ENCODE measurements around the gene CLDN15. TPM values are rescaled to one million over a fixed set of nuclear protein-coding genes. Genes with fewer than 3 reads are reported as not detected.
"Not testable (repeated sequence)": the region's sequence is repeated elsewhere in the genome, so short reads cannot be mapped to it uniquely, and the experiment has no call there.

The CLDN15 gene
- total and polyA plus RNA-seq, 2 donors (not counting 1 experiment from before 2014, with no cell fraction given) = 1.6 to 3.1 TPM

- no peaks in the 10 kb centered on the region for H3K9me3 ChIP-seq (ENCODE audit: control insufficient read depth, insufficient read depth, low read depth, low read length)
- H3K36me3 ChIP-seq (ENCODE audit: control insufficient read depth, insufficient read depth, low read length) = peaks cover 17% of the 10 kb centered on the region
- no peak for DNase-seq (ENCODE audit: low read depth in 2 of 2)
- H2AFZ ChIP-seq (ENCODE audit: low read length) = no peak overlapping the region
- H3K79me2 ChIP-seq (ENCODE audit: control insufficient read depth, insufficient read depth, low read length) = no peaks in the 10 kb centered on the region
- H3K27me3 ChIP-seq (ENCODE audit: control insufficient read depth, insufficient read depth, low read length) = peaks cover 8% of the 10 kb centered on the region
- H3K4me1 ChIP-seq (ENCODE audit: control insufficient read depth, extremely low read depth, insufficient read depth, low read length) = no peaks in the 10 kb centered on the region
- no peak overlapping the region for H3K27ac ChIP-seq (ENCODE audit: insufficient read depth, low read length)
- H3K9ac ChIP-seq (ENCODE audit: insufficient read depth, low read length) = no peak overlapping the region
- no peak overlapping the region for H3K4me3 ChIP-seq (replicated peaks in 1 of 4; ENCODE audit: control extremely low read depth in 1 of 4, insufficient read depth in 1 of 4, low read depth in 3 of 4, low read length in 4 of 4)
- TF ChIP-seq EZH2 (IDR thresholded peaks at IDR 0.05; ENCODE audit: low read length, missing control alignments) = no peak
- TF ChIP-seq CTCF (conservative IDR thresholded peaks at IDR 0.05 in 1 of 2, IDR thresholded peaks at IDR 0.05 in 1 of 2; ENCODE audit: low read depth in 1 of 2, low read length in 2 of 2) = no peak
- H4K20me1 ChIP-seq (ENCODE audit: control insufficient read depth, extremely low read depth, insufficient read depth, low read length) = no peaks in the 10 kb centered on the region
- H3K4me2 ChIP-seq (ENCODE audit: extremely low read depth, insufficient read depth, low read length) = no peak overlapping the region
Measured at GRCh38 chr7:101207459-101207858, 30.1 kb downstream of the CLDN15 start.

- no peak overlapping the region for H3K27ac ChIP-seq (ENCODE audit: insufficient read depth, low read length)
- H4K20me1 ChIP-seq (ENCODE audit: control insufficient read depth, extremely low read depth, insufficient read depth, low read length) = no peaks in the 10 kb centered on the region
- peaks cover 14% of the 10 kb centered on the region for H3K36me3 ChIP-seq (ENCODE audit: control insufficient read depth, insufficient read depth, low read length)
- no peaks in the 10 kb centered on the region for H3K79me2 ChIP-seq (ENCODE audit: control insufficient read depth, insufficient read depth, low read length)
- no peak for TF ChIP-seq CTCF (conservative IDR thresholded peaks at IDR 0.05 in 1 of 2, IDR thresholded peaks at IDR 0.05 in 1 of 2; ENCODE audit: low read depth in 1 of 2, low read length in 2 of 2)
- TF ChIP-seq EZH2 (IDR thresholded peaks at IDR 0.05; ENCODE audit: low read length, missing control alignments) = no peak
- no peak for DNase-seq (ENCODE audit: low read depth in 2 of 2)
- peaks cover 16% of the 10 kb centered on the region for H3K27me3 ChIP-seq (ENCODE audit: control insufficient read depth, insufficient read depth, low read length)
- H3K4me3 ChIP-seq (replicated peaks in 1 of 4; ENCODE audit: control extremely low read depth in 1 of 4, insufficient read depth in 1 of 4, low read depth in 3 of 4, low read length in 4 of 4) = no peak overlapping the region
- H3K4me1 ChIP-seq (ENCODE audit: control insufficient read depth, extremely low read depth, insufficient read depth, low read length) = peaks cover 2% of the 10 kb centered on the region
- no peak overlapping the region for H2AFZ ChIP-seq (ENCODE audit: low read length)
- no peak overlapping the region for H3K9ac ChIP-seq (ENCODE audit: insufficient read depth, low read length)
- H3K9me3 ChIP-seq (ENCODE audit: control insufficient read depth, insufficient read depth, low read depth, low read length) = no peaks in the 10 kb centered on the region
- H3K4me2 ChIP-seq (ENCODE audit: extremely low read depth, insufficient read depth, low read length) = no peak overlapping the region
Measured at GRCh38 chr7:101206665-101207042, 30.9 kb downstream of the CLDN15 start.

- Histone ChIP-seq H3K4me2 (ENCODE audit: extremely low read depth, insufficient read depth, low read length) (no peak overlapping the region), H3K4me3 (replicated peaks in 1 of 4; ENCODE audit: control extremely low read depth in 1 of 4, insufficient read depth in 1 of 4, low read depth in 3 of 4, low read length in 4 of 4) (no peak overlapping the region), H3K79me2 (ENCODE audit: control insufficient read depth, insufficient read depth, low read length) (no peaks in the 10 kb centered on the region), H2AFZ (ENCODE audit: low read length) (no peak overlapping the region), H3K36me3 (ENCODE audit: control insufficient read depth, insufficient read depth, low read length) (peaks cover 12% of the 10 kb centered on the region), H3K9ac (ENCODE audit: insufficient read depth, low read length) (no peak overlapping the region), H3K27me3 (ENCODE audit: control insufficient read depth, insufficient read depth, low read length) (peaks cover 19% of the 10 kb centered on the region), H3K27ac (ENCODE audit: insufficient read depth, low read length) (no peak overlapping the region), H3K4me1 (ENCODE audit: control insufficient read depth, extremely low read depth, insufficient read depth, low read length) (peaks cover 2% of the 10 kb centered on the region), H4K20me1 (ENCODE audit: control insufficient read depth, extremely low read depth, insufficient read depth, low read length) (no peaks in the 10 kb centered on the region), H3K9me3 (ENCODE audit: control insufficient read depth, insufficient read depth, low read depth, low read length) (no peaks in the 10 kb centered on the region)
- TF ChIP-seq CTCF (conservative IDR thresholded peaks at IDR 0.05 in 1 of 2, IDR thresholded peaks at IDR 0.05 in 1 of 2; ENCODE audit: low read depth in 1 of 2, low read length in 2 of 2) (no peak), EZH2 (IDR thresholded peaks at IDR 0.05; ENCODE audit: low read length, missing control alignments) (no peak)
- DNase-seq (ENCODE audit: low read depth in 2 of 2) = no peak
Measured at GRCh38 chr7:101205901-101206664, 31.5 kb downstream of the CLDN15 start.

- not testable (repeated sequence) for DNase-seq (ENCODE audit: low read depth in 2 of 2); H3K9me3 ChIP-seq (ENCODE audit: control insufficient read depth, insufficient read depth, low read depth, low read length); H4K20me1 ChIP-seq (ENCODE audit: control insufficient read depth, extremely low read depth, insufficient read depth, low read length); H3K4me2 ChIP-seq (ENCODE audit: extremely low read depth, insufficient read depth, low read length); H3K4me1 ChIP-seq (ENCODE audit: control insufficient read depth, extremely low read depth, insufficient read depth, low read length); H2AFZ ChIP-seq (ENCODE audit: low read length); H3K36me3 ChIP-seq (ENCODE audit: control insufficient read depth, insufficient read depth, low read length); H3K79me2 ChIP-seq (ENCODE audit: control insufficient read depth, insufficient read depth, low read length); H3K4me3 ChIP-seq (replicated peaks in 1 of 4; ENCODE audit: control extremely low read depth in 1 of 4, insufficient read depth in 1 of 4, low read depth in 3 of 4, low read length in 4 of 4); H3K9ac ChIP-seq (ENCODE audit: insufficient read depth, low read length); H3K27ac ChIP-seq (ENCODE audit: insufficient read depth, low read length)
- peaks cover 28% of the 10 kb centered on the region for H3K27me3 ChIP-seq (ENCODE audit: control insufficient read depth, insufficient read depth, low read length)
Measured at GRCh38 chr7:101203740-101204738, 33.6 kb downstream of the CLDN15 start.

Data from fibroblast of lung (primary cell).